ENCODE data around the gene FILIP1L.

The FILIP1L gene

GRCh38 chr3:99955773-99956562, 158.3 kb downstream of the FILIP1L start:
- no peak for DNase-seq (ENCODE audit: low read depth)
- no peak overlapping the region for H3K4me3 ChIP-seq (ENCODE audit: low read length)
- no peak for TF ChIP-seq CTCF (conservative IDR thresholded peaks at IDR 0.05; ENCODE audit: low read depth, low read length)

- no peak for TF ChIP-seq CTCF (conservative IDR thresholded peaks at IDR 0.05; ENCODE audit: low read depth, low read length)
- no peak for DNase-seq (ENCODE audit: low read depth)
- H3K4me3 ChIP-seq (ENCODE audit: low read length) = no peak overlapping the region
Observed at GRCh38 chr3:99954914-99955644, 159.2 kb downstream of the FILIP1L start.

- DNase-seq (ENCODE audit: low read depth) = no peak
- no peak for TF ChIP-seq CTCF (conservative IDR thresholded peaks at IDR 0.05; ENCODE audit: low read depth, low read length)
- H3K4me3 ChIP-seq (ENCODE audit: low read length) = no peak overlapping the region
Observed at GRCh38 chr3:99953596-99953995, 160.7 kb downstream of the FILIP1L start.

GRCh38 chr3:99952306-99952705, 162.0 kb downstream of the FILIP1L start:
- no peak for TF ChIP-seq CTCF (conservative IDR thresholded peaks at IDR 0.05; ENCODE audit: low read depth, low read length)
- peak; percentile 42 for DNase-seq (ENCODE audit: low read depth)
- no peak overlapping the region for H3K4me3 ChIP-seq (ENCODE audit: low read length)

GRCh38 chr3:99951701-99952100, 162.6 kb downstream of the FILIP1L start:
- no peak for DNase-seq (ENCODE audit: low read depth)
- no peak for TF ChIP-seq CTCF (conservative IDR thresholded peaks at IDR 0.05; ENCODE audit: low read depth, low read length)
- H3K4me3 ChIP-seq (ENCODE audit: low read length) = no peak overlapping the region

GRCh38 chr3:99950921-99951320, 163.4 kb downstream of the FILIP1L start:
- no peak for DNase-seq (ENCODE audit: low read depth)
- TF ChIP-seq CTCF (conservative IDR thresholded peaks at IDR 0.05; ENCODE audit: low read depth, low read length) = no peak

More at GRCh38 chr3:99950921-99951320, 163.4 kb downstream of the FILIP1L start:
- H3K4me3 ChIP-seq (ENCODE audit: low read length) = no peak overlapping the region

All from retinal pigment epithelial cell (primary cell).